Left hindlimb (tissue), 1 donor: Measurements from ENCODE around the gene TBC1D8.
A peak's percentile ranks its signal among the peaks of the same experiment; 100 is the strongest.
"Not testable (repeated sequence)": the region's sequence is repeated elsewhere in the genome, so short reads cannot be mapped to it uniquely, and the experiment has no call there.

Experiments used
- DNase-seq: peaks from one replicate; pipeline ENCODE4 v3.0.0-alpha.2; 2018

TBC1D8 gene

DNA sequence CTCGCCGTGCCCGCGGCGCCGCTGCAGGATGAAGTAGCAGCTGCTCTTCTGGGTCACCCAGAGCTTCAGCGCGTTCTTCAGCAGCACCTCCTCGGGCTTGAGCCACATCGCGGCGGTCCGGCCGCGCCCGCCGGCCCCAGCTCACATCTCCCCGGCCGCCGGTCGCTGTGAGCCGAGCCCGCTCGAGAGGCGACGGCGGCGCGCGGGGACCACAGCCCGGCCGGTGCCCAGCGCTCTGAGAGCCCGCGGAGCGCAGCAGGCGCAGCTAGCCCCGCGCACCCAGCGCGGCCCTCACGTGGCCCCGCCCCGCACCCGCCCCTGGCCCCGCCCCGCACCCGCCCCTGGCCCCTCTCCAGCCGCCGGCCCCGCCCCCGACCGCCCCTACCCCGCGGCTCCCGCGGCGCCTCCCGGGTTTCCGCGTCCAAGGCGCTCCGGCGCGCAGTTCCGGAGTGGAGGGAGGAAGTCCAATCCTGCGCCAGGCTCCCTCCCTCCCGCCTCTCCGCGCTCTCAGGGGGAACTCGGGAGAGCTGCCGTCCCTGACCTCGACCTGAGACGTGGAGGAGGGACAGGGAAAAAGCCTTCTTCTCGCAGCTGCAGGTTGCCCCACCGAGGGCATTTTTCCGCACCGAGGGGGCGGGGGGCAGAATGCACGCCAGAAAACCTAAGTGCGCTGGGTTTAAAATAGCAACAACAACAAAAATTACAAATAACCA is at the start of gene TBC1D8:
Gene TBC1D8 (minus strand): TSS at position 237 of the 713 bp plus-strand sequence. CDS start 129 bp downstream, at position 108.
- peak; percentile 93 for DNase-seq

DNA sequence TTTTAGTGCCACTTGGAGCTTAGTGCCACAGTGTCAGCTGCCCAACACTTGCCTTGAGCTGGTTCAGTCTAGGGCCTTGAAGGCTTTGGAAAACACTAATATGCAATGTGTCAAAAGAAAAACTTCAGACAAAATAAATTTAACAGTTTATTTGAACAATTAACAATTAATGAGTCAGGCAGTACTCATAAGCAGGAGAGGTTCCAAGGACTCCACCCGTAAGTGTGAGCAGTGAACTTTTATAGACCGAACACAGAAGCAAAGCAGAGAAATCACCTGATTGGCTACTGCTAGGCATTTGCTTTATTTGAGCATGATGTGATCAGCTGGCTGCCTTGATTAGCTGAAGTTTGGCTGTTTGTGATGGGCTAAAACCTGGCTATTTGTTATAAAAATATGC is 49.5 kb upstream of the TBC1D8 start:
- DNase-seq, result no peak

DNA sequence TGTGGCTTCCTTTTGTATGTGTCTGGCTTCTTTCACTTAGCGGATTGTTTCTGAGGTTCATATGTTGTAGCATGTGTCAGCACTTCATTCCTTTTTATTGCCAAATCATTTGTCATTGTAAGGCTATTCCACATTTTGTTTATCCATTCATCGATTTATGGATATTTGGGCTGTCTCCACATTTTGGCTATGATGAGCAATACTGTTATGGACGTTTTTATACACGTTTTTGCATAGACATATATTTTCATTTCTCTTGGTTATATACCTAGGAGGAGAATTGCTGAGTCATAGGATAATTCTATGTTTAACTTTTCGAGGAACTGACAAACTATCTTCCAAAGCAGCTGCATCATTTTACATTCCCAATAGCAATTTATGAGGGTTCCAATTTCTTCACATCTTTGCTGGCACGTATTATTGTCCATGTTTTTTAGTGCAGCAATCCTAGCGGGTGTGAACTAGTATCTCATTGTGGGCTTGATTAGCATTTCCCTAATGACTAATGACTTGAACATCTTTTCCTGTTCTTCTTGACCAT is 48.1 kb upstream of the TBC1D8 start:
- DNase-seq, result no peak

DNA sequence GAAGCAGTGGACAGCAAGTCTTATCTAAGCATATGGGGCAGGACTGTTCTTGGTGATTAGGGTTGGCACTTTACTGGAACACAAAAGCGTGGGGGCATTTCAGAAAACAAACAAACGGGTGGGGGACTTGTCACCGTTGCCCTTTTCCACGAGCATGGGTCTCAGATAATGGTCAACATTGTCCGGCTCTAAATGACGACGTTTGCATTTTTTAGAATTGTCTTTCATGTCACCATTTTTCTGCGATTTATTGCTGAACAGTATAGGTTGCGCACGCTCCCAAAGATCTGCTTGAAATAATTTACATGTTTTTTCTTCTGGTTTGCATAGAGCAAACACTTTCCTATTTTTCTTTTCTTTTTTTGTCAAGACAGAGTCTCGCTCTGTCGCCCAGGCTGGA is 46.6 kb upstream of the TBC1D8 start:
- DNase-seq, result no peak

DNA sequence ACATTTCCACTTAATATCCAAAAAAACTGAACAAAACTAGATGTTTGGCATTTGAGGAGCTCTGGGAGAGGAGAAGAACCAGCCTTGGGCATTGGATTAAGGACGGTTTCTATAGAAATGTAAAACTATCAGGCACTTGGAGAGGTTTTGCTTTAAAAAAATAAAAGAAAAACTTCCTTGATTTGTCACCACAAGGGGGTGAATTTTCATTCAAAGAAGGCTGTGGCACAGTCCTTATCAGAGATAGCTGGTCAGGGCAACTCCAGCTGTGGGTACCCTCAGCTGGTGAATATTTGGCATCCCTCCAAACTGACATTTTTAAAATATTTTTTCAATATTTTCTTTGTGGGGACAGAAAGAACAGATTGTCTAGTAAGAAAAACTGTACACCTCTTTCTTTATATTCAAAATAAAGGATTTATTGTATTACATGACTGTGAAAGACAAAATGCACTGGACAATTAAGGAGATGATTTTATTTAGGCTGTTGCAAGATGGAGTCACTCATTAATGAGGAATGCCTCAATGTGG is 46.1 kb upstream of the TBC1D8 start:
- no peak for DNase-seq

DNA sequence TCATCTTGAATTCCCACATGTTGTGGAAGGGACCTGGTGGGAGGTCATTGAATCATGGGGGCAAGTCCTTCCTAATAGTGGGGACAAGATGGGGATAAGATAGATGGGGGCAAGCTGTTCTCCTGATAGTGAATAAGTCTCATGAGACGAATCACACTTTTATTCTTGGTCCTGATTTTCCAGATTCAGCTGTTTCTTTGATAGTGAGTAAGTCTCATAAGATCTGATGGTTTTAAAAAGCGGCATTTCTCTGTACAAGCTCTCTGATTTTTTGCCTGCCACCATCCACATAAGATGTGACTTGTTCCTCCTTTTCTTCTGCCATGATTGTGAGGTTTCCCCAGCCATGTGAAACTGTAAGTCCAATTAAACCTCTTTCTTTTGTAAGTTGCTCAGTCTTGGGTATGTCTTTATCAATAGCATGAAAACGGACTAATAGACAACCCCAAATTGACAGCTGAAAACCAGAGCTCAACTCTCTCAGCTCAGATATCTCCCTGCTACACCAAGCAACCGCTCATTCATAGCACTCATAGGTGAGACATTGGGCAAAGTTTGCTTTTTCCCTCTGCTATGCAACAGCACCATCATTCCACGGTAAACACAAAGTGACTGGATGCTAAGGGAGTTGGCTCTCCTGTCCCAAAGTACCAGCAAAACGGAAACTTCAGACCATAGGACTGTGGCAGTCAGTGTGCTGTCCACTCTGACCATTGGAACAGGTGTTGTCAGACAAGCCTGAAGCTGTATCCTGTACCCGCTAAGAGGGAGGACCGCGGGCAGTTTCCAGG is 44.9 kb upstream of the TBC1D8 start:
- no peak for DNase-seq

DNA sequence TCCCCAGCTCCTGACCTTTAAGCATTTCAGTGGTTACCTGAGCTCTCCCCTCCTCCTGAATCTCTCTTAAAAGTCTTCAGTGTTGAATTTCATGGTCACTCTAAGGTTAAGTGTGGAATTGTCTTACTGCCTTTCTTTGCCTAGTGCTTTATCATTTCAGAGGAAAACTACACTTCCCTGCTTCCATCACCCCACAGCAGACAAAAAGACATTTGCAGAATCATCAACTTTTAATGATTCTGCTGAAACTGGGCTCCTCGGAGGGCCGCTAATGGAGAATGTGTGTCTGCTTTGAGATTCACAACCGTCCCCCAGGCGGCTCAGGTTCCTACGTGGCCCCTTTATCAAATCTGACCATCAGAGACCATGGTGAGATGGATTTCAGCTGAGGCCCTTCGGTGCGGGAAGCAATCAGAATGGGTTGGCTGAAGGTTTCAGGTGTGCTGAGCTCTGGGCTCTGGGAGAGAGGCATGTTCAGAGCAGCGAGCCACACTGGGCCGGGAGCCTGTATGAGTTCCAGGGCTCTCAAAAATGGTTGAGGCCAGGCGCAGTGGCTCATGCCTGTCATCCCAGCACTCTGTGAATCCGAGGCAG is 41.9 kb upstream of the TBC1D8 start:
- no peak for DNase-seq

DNA sequence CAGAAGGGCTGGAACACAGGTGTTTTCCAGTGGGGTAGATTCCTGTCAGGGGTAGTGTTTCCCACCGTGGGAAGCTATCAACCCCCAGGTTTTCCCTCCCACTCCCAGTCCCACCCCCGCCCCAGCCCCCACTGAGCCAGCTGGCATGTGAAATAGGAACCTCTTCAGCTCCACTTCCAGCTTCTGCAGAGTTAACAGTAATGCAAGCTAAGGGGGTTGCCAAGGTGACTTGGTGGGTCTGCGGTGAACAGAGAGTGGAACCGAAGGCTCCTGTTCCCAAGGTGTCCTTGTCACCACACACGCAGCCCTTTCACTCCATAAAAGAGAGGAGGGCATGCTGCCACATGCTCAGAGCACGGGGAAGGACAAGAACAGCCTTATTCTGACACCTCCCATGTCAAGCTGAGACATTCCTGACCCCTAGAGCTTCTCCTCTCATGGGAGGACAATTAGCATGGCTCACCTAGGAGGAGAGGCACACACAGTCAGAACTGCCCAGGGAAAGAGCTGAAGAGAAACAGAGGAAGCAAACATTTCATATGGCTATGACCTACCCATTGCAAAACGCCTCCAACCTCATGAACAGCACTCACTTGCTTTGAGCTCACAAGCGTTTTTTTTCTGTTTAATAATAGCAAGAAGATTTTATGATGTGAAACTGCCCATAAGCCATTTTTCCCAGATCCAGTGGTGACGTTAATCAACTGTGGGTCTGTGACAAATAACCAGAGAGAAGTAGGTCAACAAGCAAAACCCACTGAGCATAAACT is 39.8 kb upstream of the TBC1D8 start:
- no peak for DNase-seq

DNA sequence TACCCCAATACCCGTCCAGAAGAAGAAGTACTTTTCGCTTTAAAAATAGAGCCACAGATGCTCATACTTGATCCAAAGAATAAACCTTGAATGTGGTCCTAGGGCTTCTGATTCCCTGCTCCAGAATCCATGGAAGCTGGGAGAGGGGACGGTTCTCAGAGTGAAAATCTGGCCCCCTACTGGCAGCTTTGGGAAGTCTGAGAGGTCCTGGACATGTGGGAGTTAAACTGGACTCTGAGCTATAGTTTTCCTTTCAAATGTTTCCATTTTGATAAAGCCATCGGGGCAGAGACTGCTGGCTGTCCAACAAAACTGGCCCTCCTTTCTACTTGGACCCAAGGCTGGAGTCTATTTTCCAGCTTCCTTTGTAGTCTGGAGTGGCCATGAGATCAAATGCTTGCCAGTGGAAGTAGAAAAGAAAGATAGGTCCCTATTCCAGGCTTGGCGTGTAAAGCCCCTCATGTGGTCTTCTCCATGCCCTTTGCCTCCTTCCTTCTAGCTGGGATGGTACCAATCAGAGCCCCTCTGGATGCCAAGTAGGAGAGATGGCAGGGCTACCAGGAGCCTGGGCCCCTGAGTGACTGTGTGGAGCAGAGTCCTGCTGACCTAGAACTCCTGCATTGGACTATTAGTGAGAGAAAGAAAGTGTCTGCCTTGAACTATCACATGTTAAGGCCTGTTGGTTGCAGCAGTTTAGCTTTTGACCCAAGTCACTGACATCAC is 37.7 kb upstream of the TBC1D8 start:
- DNase-seq, result no peak

DNA sequence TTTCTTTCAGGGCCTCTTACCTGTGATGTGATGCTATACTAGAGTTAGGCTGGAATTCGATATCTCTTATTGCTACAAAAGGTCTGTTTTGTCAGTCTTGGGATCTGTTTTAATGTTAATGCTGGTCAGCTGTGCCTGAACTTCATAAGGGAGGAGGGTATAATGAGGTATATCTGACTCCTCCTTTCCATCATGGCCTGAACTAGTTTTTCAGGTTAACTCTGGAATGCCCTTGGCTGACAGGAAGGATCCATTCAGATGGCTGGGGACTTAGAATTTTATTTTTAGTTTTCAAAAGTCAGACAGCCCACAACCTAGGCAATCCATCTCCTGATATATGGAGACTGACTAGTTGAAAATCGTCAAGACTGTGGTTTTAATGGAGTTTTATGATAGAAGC is 35.9 kb upstream of the TBC1D8 start:
- DNase-seq, result no peak

DNA sequence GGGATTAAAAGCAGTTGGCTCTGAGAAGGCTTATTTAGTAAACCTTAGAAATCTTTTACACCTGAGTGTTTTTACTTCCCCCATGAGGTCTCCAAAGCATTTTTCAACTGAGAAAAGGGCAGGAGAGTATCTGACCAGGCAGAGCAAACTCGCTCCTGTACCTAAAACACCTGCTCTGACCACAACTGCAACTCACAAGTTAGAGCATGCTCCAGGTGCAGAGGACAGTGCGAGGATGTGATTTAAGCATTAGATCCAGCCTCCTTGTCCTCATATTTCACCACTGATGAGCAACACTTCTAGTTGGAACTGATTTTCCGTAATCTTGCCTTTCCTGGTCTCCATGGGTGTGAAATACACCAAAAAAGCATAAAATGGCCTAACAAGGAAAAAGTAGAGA is 34.5 kb upstream of the TBC1D8 start:
- no peak for DNase-seq

DNA sequence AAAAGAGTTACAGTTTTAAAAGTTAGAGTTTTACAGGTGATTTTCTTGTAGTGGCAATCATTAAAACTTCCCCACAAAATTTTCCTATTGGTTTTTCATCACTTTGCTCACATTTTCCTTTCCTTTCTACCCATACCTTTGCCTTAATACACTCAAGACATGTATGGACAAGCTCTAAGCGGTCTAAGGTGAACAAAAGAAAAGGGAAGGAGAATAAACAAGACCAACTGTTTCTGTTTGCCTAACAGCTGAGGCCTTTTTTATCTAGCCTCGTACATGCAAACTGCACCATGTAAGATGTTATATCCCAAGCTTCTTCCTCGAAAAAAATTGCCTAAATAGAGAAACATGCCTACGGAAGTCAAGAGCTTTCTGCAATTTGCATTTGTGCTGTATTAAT is 33.9 kb upstream of the TBC1D8 start:
- DNase-seq, result no peak

DNA sequence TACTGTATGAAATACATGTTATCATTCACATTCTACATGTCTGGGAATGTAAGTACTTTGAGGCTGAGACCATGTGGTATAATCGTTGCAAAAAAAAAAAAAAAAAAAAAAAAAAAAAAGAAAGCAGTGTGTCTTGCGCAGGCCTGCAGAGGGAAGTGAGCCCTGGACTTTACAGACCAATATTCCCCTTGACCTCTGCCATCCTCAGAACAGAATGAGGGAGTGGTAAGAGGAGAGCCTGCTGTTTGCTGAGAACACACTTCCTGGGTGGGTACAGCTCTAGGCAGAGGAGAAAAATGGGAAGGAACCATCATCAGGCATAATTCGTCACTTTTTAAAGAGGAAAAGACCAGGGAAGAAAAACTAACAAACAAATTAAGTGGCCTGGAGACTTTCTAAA is 28.8 kb upstream of the TBC1D8 start:
- no peak for DNase-seq

DNA sequence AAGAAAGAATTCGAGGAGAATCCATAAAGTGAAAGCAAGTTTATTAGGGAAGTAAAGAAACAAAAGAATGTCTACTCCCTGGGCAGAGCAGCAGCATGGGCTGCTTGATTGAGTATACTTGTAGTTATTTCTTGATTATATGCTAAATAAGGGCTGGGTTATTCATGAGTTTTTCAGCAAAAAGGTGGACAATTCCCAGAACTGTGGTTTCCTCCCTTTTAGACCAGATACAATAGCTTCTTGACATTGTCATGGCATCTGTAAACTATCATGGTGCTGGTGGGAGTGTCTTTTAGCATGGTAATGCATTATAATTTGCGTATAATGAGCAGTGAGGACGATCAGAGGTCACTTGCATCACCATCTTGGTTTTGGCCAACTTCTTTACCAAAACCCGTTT is 25.6 kb upstream of the TBC1D8 start:
- no peak for DNase-seq

DNA sequence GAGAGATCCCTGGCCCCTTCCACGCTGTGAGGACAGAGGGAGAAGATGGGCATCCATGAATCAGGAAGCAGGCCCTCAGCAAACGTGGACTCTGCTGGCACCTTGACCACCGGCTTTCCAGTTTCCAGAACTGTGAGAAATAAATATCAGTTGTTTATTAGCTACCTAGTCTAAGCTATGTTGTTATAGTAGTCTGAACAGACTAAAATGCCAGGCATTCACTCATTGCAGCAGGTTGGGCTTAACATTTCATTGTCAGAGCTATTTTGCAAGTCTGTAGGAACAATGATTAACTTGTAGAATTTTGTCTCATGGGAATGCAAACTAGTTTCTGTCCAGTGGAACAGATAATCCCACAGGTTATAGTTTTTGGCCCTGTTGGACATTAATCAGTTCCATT is 24.8 kb upstream of the TBC1D8 start:
- no peak for DNase-seq

DNA sequence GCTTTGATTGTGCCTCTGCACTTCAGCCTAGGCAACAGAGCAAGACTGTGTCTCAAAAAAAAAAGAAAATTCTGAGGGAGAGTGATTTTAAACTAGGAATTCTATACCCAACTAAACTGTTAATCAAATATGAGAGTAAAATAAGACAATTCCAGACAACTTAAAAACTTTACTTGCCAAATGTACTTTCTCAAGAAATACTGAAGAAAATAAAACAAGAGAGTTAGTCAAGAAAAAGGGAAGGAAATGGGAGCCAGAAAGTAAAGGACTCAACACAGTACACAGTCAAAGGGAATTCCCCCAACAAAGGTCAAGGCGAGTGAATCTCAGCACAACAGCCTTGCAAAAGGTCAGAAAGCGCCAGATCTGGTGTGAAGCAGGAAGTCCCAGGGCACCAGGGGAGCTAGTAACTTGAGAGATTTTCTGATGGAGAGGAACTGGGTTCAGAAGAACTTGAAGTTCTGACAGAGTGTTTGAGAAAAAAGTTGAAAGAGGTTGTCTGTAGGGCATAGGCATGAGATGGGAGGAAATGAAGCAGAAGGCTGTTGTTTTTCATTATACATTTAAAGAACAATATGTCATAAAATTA is 22.6 kb upstream of the TBC1D8 start:
- no peak for DNase-seq

DNA sequence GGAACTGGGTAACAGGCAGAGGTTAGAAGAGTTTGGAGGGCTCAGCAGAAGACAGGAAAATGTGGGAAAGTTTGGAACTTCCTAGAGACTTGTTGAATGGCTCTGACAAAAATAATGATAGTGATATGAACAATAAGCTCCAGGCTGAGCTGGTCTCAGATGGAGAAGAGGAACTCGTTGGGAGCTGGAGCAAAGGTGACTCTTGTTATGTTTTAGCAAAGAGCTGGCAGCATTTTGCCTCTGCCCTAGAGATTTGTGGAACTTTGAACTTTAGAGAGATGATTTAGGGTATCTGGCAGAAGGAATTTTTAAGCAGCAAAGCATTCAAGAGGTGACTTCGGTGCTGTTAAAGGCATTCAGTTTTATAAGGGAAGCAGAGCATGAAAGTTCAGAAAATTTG is 18.6 kb upstream of the TBC1D8 start:
- DNase-seq, result not testable (repeated sequence)

DNA sequence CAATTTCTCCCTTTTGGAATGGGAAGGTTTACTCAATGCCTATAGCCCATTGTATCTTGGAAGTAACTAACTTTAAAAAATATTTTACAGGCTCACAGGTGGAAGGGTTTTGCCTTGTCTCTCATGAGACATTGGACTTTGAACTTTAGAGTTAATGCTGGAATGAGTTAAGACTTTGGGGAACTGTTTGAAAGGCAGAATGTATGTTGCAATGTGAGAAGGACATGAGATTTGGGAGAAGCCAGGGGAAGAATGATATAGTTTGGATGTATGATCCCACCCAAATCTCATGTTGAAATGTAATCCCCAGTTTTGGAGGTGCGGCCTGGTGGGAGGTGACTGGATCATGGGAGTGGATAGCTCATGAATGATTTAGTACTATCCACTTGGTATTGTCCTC is 17.5 kb upstream of the TBC1D8 start:
- no peak for DNase-seq

DNA sequence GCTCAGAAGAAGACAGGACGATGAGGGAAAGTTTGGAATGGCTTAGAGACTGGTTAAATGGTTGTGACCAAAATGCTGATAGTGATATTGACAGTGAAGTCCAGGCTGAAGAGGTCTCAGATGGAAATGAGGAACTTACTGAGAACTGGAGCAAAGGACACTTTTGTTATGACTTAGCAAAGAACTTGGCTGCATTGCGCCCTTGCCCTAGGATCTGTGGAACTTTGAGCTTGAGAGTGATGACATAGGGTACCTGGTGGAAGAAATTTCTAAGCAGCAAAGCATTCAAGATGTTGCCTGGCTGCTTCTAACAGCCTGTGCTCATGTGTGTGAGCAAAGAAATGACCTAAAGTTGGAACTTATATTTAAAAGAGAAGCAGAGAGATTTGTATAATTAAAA is 16.4 kb upstream of the TBC1D8 start:
- not testable (repeated sequence) for DNase-seq

DNA sequence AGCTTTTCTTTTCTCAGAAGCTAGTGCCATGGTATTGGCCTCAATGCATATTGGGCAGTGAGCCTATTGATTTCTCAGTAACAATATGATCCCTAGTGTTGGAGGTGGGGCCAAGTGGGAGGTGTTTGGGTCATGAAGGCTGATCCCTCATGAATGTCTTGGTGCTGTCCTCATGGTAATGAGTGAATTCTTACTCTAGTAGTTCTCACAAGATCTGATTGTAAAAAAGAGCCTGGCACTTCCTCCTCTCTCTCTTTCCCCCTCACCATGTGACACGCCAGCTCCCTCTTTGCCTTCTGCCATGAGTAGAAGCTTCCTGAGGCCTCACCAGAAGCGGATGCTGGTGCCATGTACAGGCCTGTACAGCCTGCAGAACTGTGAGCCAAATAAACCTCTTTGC is 12.8 kb upstream of the TBC1D8 start:
- DNase-seq, result no peak

DNA sequence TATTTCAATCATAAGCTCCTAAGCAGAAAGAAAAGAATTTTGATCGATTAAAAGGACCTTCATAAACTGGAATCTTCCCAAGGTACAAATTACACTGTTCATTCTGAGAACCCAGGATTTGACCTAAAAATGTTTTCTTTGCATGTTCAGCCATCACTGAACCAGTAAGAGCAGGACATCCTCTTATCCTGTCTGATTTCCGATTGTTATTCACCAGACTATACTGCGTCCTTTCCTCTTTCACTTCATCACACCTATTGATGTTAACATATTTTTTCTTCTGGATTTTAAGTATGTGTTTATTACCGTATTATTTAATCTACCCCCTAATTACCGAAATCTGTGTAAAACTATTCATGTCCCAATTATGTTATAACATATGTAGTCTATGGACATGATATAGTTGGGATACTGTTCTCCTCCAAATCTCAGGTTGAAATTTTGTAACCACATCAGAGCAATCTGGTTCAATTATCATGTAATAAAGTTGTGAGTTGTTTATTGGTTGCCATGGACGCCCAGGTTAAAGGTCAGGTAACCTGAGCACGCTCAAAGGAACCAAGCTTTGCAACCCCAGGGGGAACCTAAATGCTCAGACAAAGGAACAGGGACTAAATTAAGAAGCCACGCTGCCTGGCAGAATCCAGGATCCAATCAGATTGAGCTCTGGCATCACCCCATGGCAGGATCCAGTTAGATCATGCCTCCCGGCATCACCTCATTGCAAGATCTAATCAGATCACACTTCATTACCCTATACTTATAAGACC is 11.6 kb upstream of the TBC1D8 start:
- no peak for DNase-seq
